ENCODE results near the gene WWOX.

Gene WWOX

DNA sequence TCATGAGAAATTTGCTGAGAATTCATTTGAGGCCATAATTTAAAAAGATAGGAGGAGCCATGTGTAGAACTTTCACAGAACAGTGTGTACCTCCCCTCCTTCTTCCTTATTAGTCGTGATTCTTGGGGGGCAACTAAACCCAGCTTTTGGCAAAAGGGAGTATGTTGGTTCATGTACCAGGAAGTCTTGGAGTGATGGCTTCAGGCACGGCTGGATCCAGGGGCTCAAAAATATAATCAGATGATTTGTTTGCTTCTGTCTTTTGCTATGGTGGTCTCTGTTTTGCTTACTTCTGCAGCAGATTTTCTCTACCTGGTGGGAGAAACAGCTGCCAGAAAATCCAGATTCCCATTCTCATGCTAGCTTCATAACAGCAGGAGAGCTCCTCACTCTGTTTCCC lies 871.2 kb downstream of the WWOX start:
- WGBS (ENCODE audit: extremely low coverage, insufficient coverage, insufficient read length), result no CpG with 5 or more reads among the region's 2 CpGs
- H4K12ac ChIP-seq (ENCODE audit: low read depth, low read length), result no peak overlapping the region
- H3K18ac ChIP-seq (ENCODE audit: low read length), result no peak overlapping the region
- no peak overlapping the region for H3K27ac ChIP-seq (ENCODE audit: low read depth, low read length)
- H3K79me1 ChIP-seq (ENCODE audit: low read length), result no peaks in the 10 kb centered on the region
- H3K4me2 ChIP-seq (ENCODE audit: low read length), result no peak overlapping the region
- peaks cover 2% of the 10 kb centered on the region for H3K9me3 ChIP-seq (ENCODE audit: insufficient read depth, low read depth, low read length)
- no peak overlapping the region for H3K14ac ChIP-seq (ENCODE audit: low read length)
- no peak overlapping the region for H4K8ac ChIP-seq (ENCODE audit: low read depth, low read length)
- no peaks in the 10 kb centered on the region for H3K36me3 ChIP-seq (ENCODE audit: control insufficient read depth in 1 of 2, insufficient read depth in 2 of 2, low read length in 2 of 2)
- no peak overlapping the region for H2BK120ac ChIP-seq (ENCODE audit: insufficient read depth, low read length, poor library complexity)
- H3K23ac ChIP-seq (ENCODE audit: low read length), result no peak overlapping the region
- no peak for DNase-seq
- no peak overlapping the region for H2BK5ac ChIP-seq (ENCODE audit: low read depth, low read length, poor library complexity)
- H3K79me2 ChIP-seq (ENCODE audit: control insufficient read depth, insufficient read depth, low read length, poor library complexity), result no peaks in the 10 kb centered on the region
- H3K4me3 ChIP-seq (ENCODE audit: low read depth, low read length), result no peak overlapping the region
- no peak overlapping the region for H2AFZ ChIP-seq (ENCODE audit: insufficient read depth, low read length, poor library complexity)
- H3K4me1 ChIP-seq (ENCODE audit: control insufficient read depth in 1 of 2, insufficient read depth in 2 of 2, low read length in 2 of 2), result no peaks in the 10 kb centered on the region
- H2AK5ac ChIP-seq (ENCODE audit: low read length), result no peak overlapping the region
- H4K91ac ChIP-seq (ENCODE audit: low read depth, low read length), result no peak overlapping the region
- no peak overlapping the region for H3K4ac ChIP-seq (ENCODE audit: low read depth, low read length)
- no peaks in the 10 kb centered on the region for H3K27me3 ChIP-seq (ENCODE audit: insufficient read depth, low read length)
- H3K9ac ChIP-seq (ENCODE audit: low read length), result no peak overlapping the region
- no peak overlapping the region for H2BK12ac ChIP-seq (ENCODE audit: low read length)

DNA sequence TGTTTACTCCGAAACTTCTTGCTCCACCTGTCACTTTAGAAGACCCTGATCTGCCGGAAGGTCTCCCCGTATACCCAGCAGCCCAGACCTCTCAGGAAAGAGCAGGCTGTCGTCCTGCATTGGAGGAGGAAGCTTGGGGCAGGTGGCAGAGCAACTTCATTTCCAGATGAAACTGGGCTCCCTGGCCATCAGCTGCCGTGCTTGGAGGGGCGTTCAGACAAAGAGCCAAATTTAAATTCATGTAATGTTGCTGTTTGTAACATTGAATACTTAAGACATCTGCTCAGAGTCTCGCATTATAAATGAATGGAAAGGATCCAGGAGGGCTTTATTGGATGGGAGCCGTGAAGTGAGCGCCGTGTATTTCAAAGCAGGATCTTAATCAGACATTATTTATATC lies 872.6 kb downstream of the WWOX start:
- Histone ChIP-seq H2AFZ (ENCODE audit: insufficient read depth, low read length, poor library complexity) (no peak overlapping the region), H2BK12ac (ENCODE audit: low read length) (no peak overlapping the region), H3K18ac (ENCODE audit: low read length) (no peak overlapping the region), H2BK5ac (ENCODE audit: low read depth, low read length, poor library complexity) (no peak overlapping the region), H2AK5ac (ENCODE audit: low read length) (no peak overlapping the region), H3K23ac (ENCODE audit: low read length) (no peak overlapping the region), H4K91ac (ENCODE audit: low read depth, low read length) (no peak overlapping the region), H3K27me3 (ENCODE audit: insufficient read depth, low read length) (no peaks in the 10 kb centered on the region), H3K14ac (ENCODE audit: low read length) (no peak overlapping the region), H3K27ac (ENCODE audit: low read depth, low read length) (no peak overlapping the region), H4K12ac (ENCODE audit: low read depth, low read length) (no peak overlapping the region), H3K4me1 (ENCODE audit: control insufficient read depth in 1 of 2, insufficient read depth in 2 of 2, low read length in 2 of 2) (no peaks in the 10 kb centered on the region), H3K9ac (ENCODE audit: low read length) (no peak overlapping the region), H4K8ac (ENCODE audit: low read depth, low read length) (no peak overlapping the region), H3K4ac (ENCODE audit: low read depth, low read length) (no peak overlapping the region), H3K36me3 (ENCODE audit: control insufficient read depth in 1 of 2, insufficient read depth in 2 of 2, low read length in 2 of 2) (no peaks in the 10 kb centered on the region), H3K4me2 (ENCODE audit: low read length) (no peak overlapping the region), H3K79me2 (ENCODE audit: control insufficient read depth, insufficient read depth, low read length, poor library complexity) (no peaks in the 10 kb centered on the region), H3K9me3 (ENCODE audit: insufficient read depth, low read depth, low read length) (peaks cover 2% of the 10 kb centered on the region), H2BK120ac (ENCODE audit: insufficient read depth, low read length, poor library complexity) (no peak overlapping the region), H3K4me3 (ENCODE audit: low read depth, low read length) (no peak overlapping the region), H3K79me1 (ENCODE audit: low read length) (no peaks in the 10 kb centered on the region)
- no CpG with 5 or more reads among the region's 10 CpGs for WGBS (ENCODE audit: extremely low coverage, insufficient coverage, insufficient read length)
- no peak for DNase-seq

DNA sequence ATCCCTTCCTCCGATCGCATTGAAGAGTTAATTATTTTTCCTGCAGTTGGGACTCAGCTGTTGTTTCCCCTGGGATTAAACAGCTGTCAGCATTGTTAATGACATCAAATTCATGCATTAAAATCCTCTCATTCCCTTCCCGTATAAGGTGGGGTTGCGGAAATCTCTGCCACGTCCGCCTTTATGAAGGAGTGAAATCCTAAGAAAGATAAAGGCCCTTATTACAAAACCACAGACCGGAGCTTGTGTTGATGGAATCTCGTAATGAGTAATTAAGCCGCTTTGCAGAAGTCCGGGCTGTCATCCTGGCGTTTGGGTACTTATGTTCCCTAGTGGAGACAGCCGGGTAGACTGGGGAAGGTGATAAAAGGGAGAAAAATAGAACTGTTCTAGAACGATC lies 873.5 kb downstream of the WWOX start:
- H3K4me2 ChIP-seq (ENCODE audit: low read length), result no peak overlapping the region
- no peaks in the 10 kb centered on the region for H3K4me1 ChIP-seq (ENCODE audit: control insufficient read depth in 1 of 2, insufficient read depth in 2 of 2, low read length in 2 of 2)
- no peak overlapping the region for H3K9ac ChIP-seq (ENCODE audit: low read length)

DNA sequence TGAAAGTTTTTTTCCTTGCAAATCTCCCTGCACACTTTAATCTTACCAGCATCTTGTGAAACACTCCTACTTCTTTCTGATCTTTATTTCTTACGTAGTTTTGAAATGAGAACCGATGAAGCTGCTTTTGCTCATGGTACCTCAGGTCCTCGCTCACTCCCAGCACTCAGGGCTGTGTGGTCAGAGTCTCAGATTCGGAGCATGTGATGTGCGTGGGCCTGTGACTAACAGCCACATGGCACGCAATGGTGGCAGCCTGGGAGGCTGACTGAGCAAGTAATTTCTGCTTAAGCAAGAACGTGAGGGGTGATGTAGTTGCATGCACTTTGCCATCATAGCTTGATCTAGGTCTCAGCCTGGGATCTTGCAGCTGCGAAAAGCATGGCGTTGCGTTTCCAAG lies 876.8 kb downstream of the WWOX start:
- no peaks in the 10 kb centered on the region for H3K4me1 ChIP-seq (ENCODE audit: control insufficient read depth in 1 of 2, insufficient read depth in 2 of 2, low read length in 2 of 2)
- H3K4ac ChIP-seq (ENCODE audit: low read depth, low read length), result no peak overlapping the region
- no peak overlapping the region for H2BK12ac ChIP-seq (ENCODE audit: low read length)
- no peak overlapping the region for H3K4me3 ChIP-seq (ENCODE audit: low read depth, low read length)
- no peak overlapping the region for H4K12ac ChIP-seq (ENCODE audit: low read depth, low read length)
- no peak overlapping the region for H3K14ac ChIP-seq (ENCODE audit: low read length)
- no peak overlapping the region for H3K9ac ChIP-seq (ENCODE audit: low read length)
- H2AFZ ChIP-seq (ENCODE audit: insufficient read depth, low read length, poor library complexity), result no peak overlapping the region
- H4K8ac ChIP-seq (ENCODE audit: low read depth, low read length), result no peak overlapping the region
- no peaks in the 10 kb centered on the region for H3K79me1 ChIP-seq (ENCODE audit: low read length)
- no peak overlapping the region for H3K27ac ChIP-seq (ENCODE audit: low read depth, low read length)
- no peak overlapping the region for H2BK120ac ChIP-seq (ENCODE audit: insufficient read depth, low read length, poor library complexity)
- H4K91ac ChIP-seq (ENCODE audit: low read depth, low read length), result no peak overlapping the region
- no peak overlapping the region for H2BK5ac ChIP-seq (ENCODE audit: low read depth, low read length, poor library complexity)
- H3K27me3 ChIP-seq (ENCODE audit: insufficient read depth, low read length), result no peaks in the 10 kb centered on the region
- H3K23ac ChIP-seq (ENCODE audit: low read length), result no peak overlapping the region
- no CpG with 5 or more reads among the region's 10 CpGs for WGBS (ENCODE audit: extremely low coverage, insufficient coverage, insufficient read length)
- H3K36me3 ChIP-seq (ENCODE audit: control insufficient read depth in 1 of 2, insufficient read depth in 2 of 2, low read length in 2 of 2), result no peaks in the 10 kb centered on the region
- no peaks in the 10 kb centered on the region for H3K79me2 ChIP-seq (ENCODE audit: control insufficient read depth, insufficient read depth, low read length, poor library complexity)
- no peak overlapping the region for H3K18ac ChIP-seq (ENCODE audit: low read length)
- DNase-seq, result no peak
- H3K9me3 ChIP-seq (ENCODE audit: insufficient read depth, low read depth, low read length), result no peaks in the 10 kb centered on the region
- H2AK5ac ChIP-seq (ENCODE audit: low read length), result no peak overlapping the region
- H3K4me2 ChIP-seq (ENCODE audit: low read length), result no peak overlapping the region

More for the DNA sequence above, 873.5 kb downstream of the WWOX start:
- no peak overlapping the region for H2BK5ac ChIP-seq (ENCODE audit: low read depth, low read length, poor library complexity)
- H4K8ac ChIP-seq (ENCODE audit: low read depth, low read length), result no peak overlapping the region
- WGBS (ENCODE audit: extremely low coverage, insufficient coverage, insufficient read length), result no CpG with 5 or more reads among the region's 13 CpGs
- H3K18ac ChIP-seq (ENCODE audit: low read length), result no peak overlapping the region
- H4K91ac ChIP-seq (ENCODE audit: low read depth, low read length), result no peak overlapping the region
- no peak overlapping the region for H3K4ac ChIP-seq (ENCODE audit: low read depth, low read length)
- no peak overlapping the region for H3K27ac ChIP-seq (ENCODE audit: low read depth, low read length)
- H3K79me1 ChIP-seq (ENCODE audit: low read length), result no peaks in the 10 kb centered on the region
- H2AK5ac ChIP-seq (ENCODE audit: low read length), result no peak overlapping the region
- no peak overlapping the region for H3K14ac ChIP-seq (ENCODE audit: low read length)
- peaks cover under 1% of the 10 kb centered on the region for H3K9me3 ChIP-seq (ENCODE audit: insufficient read depth, low read depth, low read length)
- no peaks in the 10 kb centered on the region for H3K27me3 ChIP-seq (ENCODE audit: insufficient read depth, low read length)
- no peak overlapping the region for H2BK120ac ChIP-seq (ENCODE audit: insufficient read depth, low read length, poor library complexity)
- H3K4me3 ChIP-seq (ENCODE audit: low read depth, low read length), result no peak overlapping the region
- no peak overlapping the region for H2AFZ ChIP-seq (ENCODE audit: insufficient read depth, low read length, poor library complexity)
- H3K79me2 ChIP-seq (ENCODE audit: control insufficient read depth, insufficient read depth, low read length, poor library complexity), result no peaks in the 10 kb centered on the region
- no peaks in the 10 kb centered on the region for H3K36me3 ChIP-seq (ENCODE audit: control insufficient read depth in 1 of 2, insufficient read depth in 2 of 2, low read length in 2 of 2)
- H2BK12ac ChIP-seq (ENCODE audit: low read length), result no peak overlapping the region
- no peak overlapping the region for H3K23ac ChIP-seq (ENCODE audit: low read length)
- no peak overlapping the region for H4K12ac ChIP-seq (ENCODE audit: low read depth, low read length)
- DNase-seq, result peak; percentile 66 to 70
